HCT116 (cell line): Measurements from ENCODE around the gene SYCP2.

Experiments used
- POLR2AphosphoS5 ChIP-seq: IDR thresholded peaks from 2 replicates; pipeline ENCODE4 v1.6.1; 2011; ENCODE audit warnings: mild to moderate bottlenecking, low read depth, low read length, moderate library complexity
- SRF ChIP-seq: IDR thresholded peaks from 2 replicates; pipeline ENCODE4 v1.6.1; 2012; ENCODE audit warnings: low read depth

GRCh38 chr20:59937150-59937549 lies 3.7 kb upstream of the SYCP2 start:
- TF ChIP-seq POLR2AphosphoS5 (no peak), SRF (no peak)
